NCI-H2196 treated with DMSO at 0.1 percent for 48 hours (cell line): ENCODE measurements around the gene CLCNKB.

Source experiments
- DNase-seq: peaks from one replicate; lab custom pipeline; 2025; ENCODE audit not compliant: unreplicated experiment; lab: John Stamatoyannopoulos, UW

CLCNKB gene

DNA sequence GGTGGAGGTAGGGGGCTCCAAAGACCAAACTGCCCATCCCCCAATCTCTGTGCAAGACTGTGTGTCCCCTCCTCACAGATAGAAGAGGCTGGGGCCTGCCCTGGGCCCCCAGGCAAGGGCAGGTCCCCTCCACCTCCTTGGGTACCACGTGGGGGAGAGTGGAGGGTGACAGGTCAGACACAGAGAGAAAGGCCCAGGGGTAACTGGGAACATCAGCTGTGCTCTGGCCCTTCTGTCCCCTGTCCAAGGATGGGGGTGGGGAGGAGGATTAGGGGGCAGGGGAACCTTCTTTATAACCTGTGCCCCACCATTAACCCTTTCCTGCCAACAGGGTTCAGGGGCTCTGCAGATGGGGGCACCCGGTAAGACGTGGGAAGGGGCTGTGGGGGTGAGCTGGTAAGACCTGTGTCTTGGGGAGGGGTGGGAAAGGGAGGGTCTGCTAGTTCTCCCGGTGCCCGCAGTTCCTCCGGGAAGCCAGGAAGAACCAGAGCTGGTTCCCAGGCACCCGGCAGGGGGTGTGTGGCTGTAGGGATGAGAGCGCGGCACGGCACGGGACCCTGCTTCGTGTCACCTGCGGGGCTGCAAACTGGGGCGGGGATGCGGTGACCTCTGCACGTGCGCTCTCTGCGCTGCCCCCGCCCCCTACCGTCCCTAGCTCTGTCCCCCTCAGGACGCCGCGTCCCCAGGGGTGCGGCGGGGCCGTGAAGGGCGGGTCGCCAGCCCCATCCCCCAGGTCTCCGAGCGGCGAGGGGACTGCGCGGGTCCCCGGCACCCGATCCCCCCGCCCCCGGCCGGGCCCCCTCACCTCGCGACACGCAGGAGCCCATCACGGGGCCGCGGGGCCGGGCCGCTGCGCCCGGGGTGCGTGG lies 29.3 kb downstream of the CLCNKB start:
- no peak for DNase-seq

DNA sequence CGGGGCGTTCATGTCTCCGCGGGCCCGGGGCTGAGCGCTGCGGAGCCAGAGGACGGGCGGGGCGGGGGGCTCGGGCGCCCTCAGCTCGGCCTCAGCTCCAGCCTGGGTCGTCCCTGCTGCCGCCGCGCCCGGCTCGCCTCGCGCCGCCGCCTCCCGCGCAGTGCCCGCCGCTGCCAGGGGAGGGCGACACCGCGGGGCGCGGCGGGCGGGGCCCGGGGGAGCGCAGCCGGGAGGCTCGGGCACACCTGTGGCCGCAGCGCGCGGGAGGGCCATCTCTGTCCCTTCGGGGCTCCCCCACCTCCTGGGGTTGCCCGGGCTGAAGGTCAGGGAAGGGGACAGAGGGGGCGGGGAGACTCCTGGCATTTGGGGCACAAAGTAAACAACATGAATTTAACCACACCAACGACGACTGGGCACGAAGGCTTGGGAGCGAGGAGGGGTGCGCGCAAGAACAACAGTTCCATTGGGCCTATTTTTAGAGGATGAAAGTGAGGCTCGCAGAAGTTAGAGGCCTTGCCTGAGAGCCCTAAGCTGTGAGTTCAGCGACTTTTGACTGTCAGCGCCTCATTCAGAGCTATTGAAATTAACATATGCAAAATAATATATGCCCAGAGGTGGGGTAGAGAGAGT lies 30.0 kb downstream of the CLCNKB start, which contains the start of gene FAM131C:
Gene FAM131C (minus strand): TSS at position 162 of the 630 bp plus-strand sequence. CDS start 209 bp downstream, outside the sequence.
- DNase-seq = no peak

DNA sequence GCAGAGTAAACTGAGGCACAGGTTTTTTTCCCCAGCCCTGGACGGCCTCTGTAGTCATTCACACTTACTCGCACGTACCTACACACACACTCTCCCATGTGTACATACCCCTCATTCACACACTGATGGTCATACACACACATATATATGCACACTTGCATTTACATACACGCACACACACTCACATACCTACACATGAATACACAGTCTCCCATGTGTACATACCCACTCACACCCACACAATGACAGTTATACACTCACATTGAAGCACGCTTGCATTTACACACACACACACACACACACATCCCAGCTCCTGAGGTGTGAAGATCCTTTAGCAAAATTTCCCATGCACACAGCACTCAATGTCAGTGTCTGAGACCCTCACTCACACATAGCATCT lies 30.6 kb downstream of the CLCNKB start:
- no peak for DNase-seq

DNA sequence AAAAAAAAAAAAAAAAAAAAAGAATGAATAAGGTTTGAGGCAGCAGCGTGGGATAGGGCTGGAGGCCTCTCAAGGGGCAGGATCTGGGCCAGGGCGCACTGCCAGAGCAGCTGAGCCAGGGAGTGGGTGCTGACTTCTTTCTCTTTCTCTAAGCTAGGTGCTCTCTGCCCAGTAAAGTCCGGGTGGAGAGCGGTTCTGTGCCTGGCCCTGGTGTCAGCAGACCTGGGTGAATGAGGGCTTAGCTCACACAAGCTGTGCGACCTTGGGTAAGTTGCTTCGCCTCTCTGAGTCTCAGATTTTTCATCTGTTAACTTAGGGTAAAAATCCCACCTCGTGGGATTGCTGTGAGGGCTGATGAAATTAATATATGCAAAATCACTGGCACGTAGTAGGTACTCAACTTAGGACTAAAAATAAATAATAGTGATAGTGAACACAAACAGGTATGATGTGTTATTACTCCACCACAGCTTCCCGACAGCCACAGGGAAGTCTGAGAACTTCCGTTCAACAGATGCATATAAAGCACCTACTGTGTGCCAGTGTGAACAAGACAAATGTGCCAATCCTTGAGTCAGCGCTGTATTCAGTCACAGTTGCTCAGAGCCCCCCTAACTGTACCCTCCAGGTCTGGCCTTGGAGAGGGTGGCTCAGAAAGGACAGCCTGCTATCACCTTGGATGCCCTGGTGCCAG lies 31.9 kb downstream of the CLCNKB start:
- DNase-seq = no peak

DNA sequence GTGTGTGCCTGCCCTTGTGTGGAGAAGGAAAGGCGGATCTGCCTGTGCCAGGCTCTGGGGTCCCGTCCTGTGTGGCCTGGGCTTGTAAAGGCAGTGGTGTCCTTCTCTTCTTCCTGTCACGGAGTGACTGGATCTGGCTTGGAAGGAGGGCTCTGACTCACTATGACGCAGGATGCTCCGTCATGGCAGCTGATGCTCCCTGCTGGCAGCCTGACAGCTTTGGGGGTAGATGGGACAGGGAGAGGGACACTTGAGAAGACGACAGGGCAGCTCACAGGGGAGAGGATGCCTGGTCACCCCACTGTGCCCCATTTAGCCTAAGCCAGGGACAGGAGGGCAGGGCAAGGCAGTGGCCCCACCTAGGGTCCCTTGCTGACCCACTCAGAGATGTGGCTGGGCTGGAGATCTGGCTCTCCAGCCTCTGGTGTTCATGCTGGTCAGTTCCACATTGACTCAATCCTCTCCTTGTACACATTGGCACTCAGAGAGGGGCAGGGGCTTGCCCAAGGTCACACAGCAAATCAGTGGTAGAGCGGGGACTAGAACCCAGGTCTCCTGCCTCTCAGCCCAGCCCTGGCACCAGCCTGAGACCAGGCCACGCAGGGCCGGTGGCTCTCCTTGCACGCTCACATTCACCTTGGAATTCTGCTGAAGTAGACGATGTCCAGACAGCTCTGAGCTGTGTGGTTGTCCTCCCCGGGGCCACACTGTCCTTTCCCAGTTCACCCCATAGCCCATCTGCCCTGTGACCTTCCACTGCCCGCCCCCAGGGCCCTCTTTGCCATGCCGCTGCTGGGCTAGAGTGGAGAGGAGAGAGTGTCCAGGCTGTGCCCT lies 32.7 kb downstream of the CLCNKB start:
- no peak for DNase-seq

DNA sequence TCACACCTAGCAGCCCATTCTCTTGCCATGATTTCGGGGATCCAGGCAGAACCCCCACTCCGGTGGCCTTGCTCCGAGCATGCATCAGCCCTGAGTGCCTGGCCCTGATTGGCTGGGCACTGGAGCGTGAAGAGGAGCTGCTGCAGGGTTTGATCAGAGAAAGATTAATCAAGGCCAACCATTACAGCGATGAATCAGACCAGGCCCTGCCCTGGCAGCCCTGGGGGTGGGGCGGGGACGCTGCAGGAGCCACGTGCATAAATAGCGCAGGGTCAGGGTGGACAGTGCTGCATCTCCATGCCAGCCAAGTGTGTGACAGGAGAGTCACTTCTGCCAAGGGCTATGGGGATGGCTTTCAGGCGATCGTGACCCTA lies 33.3 kb downstream of the CLCNKB start:
- DNase-seq = no peak

DNA sequence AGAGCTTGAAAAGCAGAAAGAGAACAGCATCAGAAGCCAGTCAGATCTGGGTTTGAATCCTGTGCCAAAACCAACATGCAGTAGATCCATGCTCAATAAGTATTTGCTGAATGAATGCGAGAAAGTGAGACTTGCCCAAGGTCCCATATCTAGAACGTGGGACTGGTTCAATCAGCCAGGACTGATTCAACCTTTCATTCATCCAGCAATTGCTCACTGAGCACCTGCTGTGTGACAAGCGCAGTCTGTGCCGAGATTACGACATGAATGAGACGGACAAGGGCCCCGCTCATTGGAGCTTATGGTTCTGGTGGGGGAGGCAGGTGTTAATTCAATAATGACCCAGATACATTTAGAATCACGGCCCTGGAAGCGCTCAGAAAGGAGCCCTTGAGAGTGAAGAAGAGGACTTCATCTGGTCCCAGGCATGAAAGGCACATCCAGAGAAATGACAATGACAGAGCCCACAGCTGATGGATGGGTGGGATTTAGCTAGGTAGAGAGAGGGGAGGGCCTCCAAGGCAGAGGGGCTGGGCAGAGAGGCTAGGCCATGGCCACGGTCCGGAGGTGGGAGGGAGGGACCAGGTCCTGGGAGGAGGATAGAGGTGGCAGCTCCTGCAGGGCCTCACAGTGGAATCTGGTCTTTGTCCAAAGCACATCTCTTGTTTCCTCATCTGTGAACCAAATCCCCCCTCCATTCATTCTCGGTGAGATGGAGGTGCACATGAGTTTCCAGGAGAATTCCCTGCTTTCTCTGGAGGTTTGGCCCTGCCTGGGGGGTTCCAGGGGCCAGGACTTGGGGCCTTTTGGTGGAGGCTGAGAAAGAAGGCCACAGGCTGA lies 34.0 kb downstream of the CLCNKB start:
- no peak for DNase-seq

DNA sequence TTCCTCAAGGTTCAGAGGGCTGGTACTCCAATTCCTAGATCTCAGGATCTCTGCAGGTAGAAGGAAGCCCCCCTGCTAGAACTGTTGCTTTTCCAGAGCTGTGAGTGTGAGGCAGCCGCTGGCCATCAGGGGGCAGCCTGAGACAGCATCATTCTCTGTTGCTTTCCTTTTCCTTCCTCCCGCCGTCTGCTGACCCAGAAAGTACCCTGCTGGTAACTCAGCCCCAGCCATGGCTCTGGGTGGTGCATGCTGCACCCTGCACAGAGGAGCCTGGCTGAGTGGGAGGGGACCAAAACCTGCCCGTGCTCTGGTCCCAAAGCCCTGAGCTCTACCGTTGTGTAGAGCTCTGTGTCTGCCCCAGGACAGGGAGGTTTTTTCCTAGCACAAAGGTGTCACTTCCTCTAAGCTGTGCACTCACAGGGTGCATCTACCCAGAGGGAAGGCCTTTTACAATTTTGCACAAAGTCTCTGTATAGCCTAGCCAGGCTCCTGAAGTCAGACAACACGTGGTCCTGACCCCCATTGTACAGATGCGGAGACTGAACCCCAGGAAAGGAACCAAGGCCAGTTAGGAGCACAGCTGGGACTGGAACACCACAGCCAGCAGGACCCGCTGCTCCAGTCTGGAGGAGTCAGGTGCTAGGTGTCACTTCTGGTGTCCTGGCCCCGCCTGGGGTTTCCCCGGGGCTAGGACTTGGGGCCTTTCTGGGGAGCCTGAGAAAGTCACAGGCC lies 35.5 kb downstream of the CLCNKB start:
- peak; percentile 73 for DNase-seq

DNA sequence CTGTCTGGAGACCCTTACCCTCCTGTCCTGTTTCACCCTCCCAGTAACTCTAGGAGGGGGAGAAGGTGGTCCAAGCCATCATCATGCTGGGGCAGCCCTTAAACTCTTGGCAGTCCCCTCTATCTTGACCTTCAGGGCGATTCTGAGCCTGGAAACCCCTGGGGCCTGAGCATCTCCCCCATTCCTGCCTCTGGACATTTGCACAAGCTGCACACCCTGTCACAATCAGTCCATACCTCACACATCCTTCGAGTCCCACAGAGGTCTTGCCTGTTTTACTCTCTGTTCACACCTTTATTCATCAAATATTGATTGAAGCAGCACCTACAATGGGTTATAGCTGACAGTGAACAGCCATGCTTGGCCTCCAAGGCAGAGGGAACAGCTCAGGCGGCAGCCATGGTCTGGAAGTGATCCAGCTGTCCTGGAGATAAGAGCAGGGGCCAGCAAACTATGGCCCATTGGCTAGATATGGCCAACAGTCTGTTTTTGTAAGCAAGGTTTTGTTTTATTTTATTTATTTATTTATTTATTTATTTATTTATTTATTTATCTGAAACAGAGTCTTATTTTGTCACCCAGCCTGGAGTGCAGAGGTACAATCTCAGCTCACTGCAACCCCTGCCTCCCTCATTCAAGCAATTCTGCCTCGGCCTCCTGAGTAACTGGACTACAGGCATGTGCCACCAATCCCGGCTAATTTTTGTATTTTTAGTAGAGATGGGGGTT lies 37.0 kb downstream of the CLCNKB start:
- no peak for DNase-seq

DNA sequence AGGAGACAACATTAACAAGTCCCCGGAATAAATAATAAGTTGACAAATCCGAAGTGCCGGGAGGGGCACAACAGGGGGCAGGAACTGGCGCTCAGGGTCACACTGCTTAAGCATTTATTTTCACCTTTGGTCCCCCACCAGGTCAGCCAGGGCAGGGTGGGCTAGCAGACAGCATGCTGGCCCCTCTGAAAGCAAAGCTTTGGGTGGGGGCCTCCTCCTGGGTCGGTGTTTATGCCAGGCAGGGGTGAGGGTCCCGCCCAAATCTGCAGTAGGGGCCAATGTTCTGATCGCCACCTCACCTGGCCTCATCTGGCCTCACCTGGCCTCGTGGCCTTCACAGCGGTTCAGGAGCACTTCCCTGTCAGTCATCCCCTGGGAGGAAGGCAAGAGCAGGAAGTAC lies 38.1 kb downstream of the CLCNKB start:
- no peak for DNase-seq

DNA sequence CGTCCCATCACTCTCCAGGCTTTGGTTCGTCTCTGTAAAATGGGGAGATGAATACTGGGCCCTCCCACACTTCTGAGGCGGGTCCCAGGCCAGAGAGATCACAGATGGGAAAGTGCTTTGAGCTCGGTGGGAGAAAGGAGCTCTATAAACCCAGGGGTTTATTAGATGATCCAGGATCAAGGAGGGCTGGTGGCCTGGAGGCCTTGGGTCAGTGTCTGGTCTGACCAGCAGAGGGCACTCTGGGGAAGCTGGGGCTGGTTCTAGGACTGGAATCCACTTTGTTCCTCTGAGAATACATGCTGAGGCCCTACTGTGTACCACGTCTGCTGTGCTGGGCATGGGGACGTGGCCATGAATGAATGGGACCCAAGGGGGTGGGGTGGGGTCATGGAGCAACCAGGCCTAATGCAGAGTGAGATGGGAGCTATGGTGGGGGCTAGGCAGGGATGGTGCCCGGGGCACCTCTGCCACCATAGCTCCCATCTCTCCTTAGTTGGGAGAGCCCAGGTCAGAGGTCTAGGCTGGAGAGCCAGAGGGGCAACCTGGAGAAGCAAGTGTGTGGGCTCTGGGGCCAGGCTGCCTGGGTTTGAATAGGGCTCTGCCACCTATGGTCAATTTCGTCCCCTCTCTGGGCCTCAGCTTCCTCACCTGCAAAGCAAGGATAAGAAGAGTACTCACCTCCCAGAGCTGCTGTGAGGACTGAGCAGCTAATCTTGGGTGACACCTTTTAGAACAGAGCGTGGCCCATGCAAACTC lies 38.9 kb downstream of the CLCNKB start:
- no peak for DNase-seq

DNA sequence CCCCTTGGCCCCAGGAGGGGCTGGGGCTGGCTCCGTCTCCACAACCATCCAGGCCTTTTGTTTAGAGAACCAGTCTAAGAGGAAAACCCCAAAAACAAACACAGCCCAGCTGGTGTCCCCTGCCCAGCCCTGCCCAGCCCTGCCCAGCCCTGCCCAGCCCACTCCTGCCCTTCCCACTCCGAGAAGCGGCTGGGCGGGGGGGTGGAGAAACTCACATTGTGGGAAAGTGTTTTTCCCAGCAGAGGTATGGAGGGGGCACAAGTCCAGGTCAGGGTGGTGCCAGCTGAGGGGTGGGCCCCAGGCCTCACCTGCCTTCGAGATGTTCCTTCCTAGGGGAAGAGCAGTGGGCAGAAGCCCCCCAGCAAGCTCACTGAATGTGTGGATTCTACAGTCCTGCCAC lies 39.9 kb downstream of the CLCNKB start:
- no peak for DNase-seq

DNA sequence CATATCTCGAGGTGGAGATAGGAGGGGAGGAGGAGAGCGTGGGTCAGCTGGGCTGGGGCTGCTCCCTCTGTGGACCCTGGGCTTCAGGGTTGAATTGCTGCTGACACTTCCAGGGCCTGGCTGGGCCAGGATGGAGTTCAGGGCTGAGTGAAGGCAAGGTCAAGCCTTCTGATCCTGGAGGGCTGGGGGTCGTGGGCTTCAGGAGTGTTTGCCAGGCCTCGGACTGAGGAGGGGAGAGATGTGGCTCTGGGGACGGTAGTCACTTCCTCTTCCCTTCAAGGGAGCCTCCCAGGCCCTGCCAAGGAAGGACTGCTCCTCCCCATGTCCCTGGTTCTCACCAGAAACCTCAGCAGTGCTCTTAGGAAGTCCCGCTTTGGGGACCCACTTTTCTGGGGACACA lies 41.9 kb downstream of the CLCNKB start:
- no peak for DNase-seq

DNA sequence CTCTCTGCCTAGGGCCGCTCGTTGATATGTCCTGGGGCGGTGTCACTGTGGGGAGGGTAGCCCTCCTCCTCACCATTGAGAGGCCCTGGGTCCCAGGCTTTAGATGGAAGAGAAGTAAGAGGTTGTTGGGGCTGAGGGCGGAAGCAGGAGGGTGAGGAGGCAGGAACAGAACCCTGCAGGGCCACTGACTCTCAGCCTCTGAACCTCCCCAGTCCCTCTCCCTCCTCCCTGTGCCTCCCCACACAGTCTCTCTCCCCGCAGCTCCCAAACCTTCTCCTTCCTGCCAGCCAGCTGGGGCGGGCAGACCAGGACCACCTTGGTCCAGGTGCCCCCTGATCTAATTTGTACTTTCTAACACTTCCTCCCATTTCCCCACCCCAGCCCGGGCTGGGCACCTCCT lies 44.2 kb downstream of the CLCNKB start:
- no peak for DNase-seq

DNA sequence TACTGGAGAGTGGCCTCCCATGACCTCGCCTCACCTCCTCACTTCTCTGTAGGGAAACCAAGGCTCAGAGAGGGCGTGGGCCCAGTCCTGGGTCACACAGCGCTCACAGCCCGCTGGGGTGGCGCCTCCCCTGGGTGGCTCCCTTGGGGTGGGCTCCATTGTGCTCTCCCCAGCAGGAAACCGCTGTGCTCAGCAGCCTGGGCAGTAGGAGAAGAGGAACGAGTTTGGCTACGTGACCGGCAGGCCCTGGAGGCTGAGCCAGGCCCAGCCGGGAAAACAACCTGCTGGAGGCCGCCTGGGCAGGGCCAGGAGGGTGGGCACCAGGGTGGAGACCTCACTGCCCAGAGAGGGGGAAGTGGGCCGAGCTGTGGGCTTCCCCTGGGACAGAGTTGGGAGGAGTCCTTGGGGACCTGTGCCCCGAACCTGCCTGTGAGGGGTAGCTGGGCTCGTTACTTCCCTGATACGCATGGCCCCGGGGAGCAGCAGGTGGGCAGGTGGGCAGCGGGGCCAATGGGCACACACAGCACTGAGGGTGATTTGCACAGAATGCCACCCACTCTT lies 44.8 kb downstream of the CLCNKB start:
- DNase-seq = no peak

DNA sequence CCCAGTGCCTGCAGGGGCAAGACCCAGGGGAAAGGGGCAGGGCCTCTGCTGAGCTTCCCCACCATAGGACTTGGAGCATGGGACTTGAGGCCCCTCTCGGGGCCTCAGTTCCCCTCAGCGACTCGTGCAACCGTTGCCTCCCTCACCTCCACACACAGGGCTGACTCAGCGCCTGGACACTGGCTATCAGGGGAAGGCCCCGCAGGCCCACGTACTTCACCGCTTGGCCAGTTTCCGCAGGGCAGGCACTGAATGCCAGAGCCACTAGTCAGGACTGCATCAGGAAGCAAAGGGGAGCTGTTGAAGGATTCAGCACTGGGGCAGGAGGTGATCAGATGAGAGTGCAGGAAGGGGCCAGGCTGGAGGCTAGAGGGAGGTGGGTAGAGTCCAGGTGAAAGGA lies 45.4 kb downstream of the CLCNKB start:
- no peak for DNase-seq

DNA sequence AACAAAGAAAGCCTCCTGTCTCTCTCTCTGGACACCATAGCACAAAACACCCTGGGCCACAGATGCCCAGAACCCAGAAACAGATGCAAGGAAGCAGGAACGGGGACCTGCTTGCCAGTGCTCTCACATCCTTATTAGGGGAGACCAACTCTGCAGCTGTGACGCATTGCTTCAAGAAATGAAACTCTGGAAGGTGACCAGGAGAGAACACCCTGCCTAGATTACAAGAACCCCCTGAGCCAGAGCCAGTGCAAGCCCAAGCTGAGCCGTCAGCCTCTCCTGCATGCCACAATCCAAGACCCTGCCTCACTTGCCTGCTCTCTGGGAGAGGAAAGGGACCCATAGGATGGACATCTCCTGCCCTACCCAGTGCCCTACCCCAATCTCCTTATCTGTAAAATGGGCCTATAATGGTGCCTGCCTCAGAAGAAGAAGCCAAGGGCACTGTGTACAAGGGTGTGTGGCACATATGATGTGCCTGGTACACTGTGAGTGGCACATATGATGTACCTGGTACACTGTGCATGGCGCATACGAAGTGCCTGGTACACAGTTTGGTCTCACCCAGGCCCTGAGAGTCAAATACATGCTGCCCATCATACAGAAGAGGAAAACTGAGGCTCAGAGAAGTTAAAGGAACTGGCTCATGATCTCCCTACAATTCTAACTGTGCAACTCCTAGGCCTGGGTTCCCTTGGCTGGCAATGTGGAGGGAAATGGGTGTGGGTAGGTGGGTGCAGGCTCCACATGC lies 46.7 kb downstream of the CLCNKB start:
- DNase-seq = no peak
